ENCODE measurements around the gene NSMF.

The NSMF gene

GRCh38 chr9:137444106-137444790 lies 14.9 kb downstream of the NSMF start:
- FAIRE-seq, result no peak

GRCh38 chr9:137441935-137442321 lies 17.2 kb downstream of the NSMF start:
- no peak for FAIRE-seq

- no peak for FAIRE-seq
Observed at GRCh38 chr9:137441289-137441934, 17.7 kb downstream of the NSMF start, which contains the start of gene ENTPD8. Gene ENTPD8 (minus strand): TSS chr9:137441357. CDS start chr9:137438285, 3,072 bp downstream.

GRCh38 chr9:137439158-137439714 lies 19.9 kb downstream of the NSMF start:
- FAIRE-seq, result no peak

GRCh38 chr9:137438591-137439157 lies 20.5 kb downstream of the NSMF start:
- FAIRE-seq, result no peak

GRCh38 chr9:137437691-137438590 lies 21.2 kb downstream of the NSMF start:
- no peak for FAIRE-seq

GRCh38 chr9:137436761-137437600 lies 22.2 kb downstream of the NSMF start:
- no peak for FAIRE-seq

- FAIRE-seq, result no peak
Observed at GRCh38 chr9:137435980-137436760, 23.0 kb downstream of the NSMF start.

- no peak for FAIRE-seq
Observed at GRCh38 chr9:137435381-137435891, 23.7 kb downstream of the NSMF start.

GRCh38 chr9:137434498-137435380 lies 24.4 kb downstream of the NSMF start:
- no peak for FAIRE-seq

- no peak for FAIRE-seq
Observed at GRCh38 chr9:137433916-137434431, 25.2 kb downstream of the NSMF start.

- no peak for FAIRE-seq
Observed at GRCh38 chr9:137433349-137433915, 25.7 kb downstream of the NSMF start.

- no peak for FAIRE-seq
Observed at GRCh38 chr9:137432687-137433348, 26.3 kb downstream of the NSMF start.

- no peak for FAIRE-seq
Observed at GRCh38 chr9:137431416-137431931, 27.7 kb downstream of the NSMF start.

GRCh38 chr9:137430723-137431415 lies 28.3 kb downstream of the NSMF start:
- FAIRE-seq, result no peak

GRCh38 chr9:137429974-137430722 lies 29.0 kb downstream of the NSMF start:
- no peak for FAIRE-seq

- FAIRE-seq, result no peak
Observed at GRCh38 chr9:137429546-137429890, 29.6 kb downstream of the NSMF start.
